NCI-H345 treated with DMSO at 0.1 percent for 48 hours (cell line): Measurements from ENCODE around the gene DDX27.
"Not testable (repeated sequence)": the region's sequence is repeated elsewhere in the genome, so short reads cannot be mapped to it uniquely, and the experiment has no call there.

Experiments used
- DNase-seq: peaks from one replicate; lab custom pipeline; 2025; ENCODE audit not compliant: unreplicated experiment; lab: John Stamatoyannopoulos, UW

DDX27 gene

DNA sequence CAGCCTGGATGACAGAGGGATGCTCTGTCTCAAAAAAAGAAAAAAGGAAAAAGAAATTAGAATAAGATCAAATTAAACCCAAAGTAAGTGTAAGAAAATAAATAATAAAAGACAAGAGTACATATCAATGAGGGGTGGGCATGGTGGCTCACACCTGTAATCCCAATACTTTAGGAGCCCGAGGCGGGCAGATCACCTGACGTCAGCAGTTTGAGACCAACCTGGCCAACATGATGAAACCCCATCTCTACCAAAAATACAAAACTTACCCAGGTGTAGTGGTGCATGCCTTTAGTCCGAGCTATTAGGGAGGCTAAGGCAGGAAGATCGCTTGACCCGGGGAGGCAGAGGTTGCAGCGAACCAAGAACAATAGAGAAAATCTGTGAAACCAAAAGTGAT lies 16.2 kb upstream of the DDX27 start:
- DNase-seq = no peak

GRCh38 chr20:49203746-49204145 lies 15.5 kb upstream of the DDX27 start:
- no peak for DNase-seq

- DNase-seq = no peak
These were observed 12.1 kb upstream of the DDX27 start for GRCh38 chr20:49207076-49207475.

GRCh38 chr20:49210101-49210756 lies 9.0 kb upstream of the DDX27 start:
- DNase-seq = no peak

DNA sequence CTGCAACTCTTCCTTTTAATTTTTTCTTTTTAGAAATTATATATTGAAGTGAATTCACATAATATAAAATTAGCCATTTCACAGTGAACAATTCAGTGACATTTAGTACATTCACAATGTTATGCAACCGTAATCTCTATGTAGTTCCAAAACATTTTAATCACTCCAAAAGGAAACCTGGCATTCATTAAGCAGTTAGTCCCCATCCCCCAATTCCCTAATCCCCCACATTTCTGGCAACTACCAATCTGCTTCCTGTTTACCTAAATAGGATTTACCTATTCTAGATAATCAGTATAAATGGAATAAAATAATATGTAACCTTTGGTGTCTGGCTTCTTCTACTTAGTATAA lies 8.5 kb upstream of the DDX27 start:
- no peak for DNase-seq

- DNase-seq = no peak
These were observed 4.6 kb upstream of the DDX27 start for GRCh38 chr20:49214571-49214970.

- no peak for DNase-seq
These were observed 4.0 kb upstream of the DDX27 start for GRCh38 chr20:49215232-49215631.

DNA sequence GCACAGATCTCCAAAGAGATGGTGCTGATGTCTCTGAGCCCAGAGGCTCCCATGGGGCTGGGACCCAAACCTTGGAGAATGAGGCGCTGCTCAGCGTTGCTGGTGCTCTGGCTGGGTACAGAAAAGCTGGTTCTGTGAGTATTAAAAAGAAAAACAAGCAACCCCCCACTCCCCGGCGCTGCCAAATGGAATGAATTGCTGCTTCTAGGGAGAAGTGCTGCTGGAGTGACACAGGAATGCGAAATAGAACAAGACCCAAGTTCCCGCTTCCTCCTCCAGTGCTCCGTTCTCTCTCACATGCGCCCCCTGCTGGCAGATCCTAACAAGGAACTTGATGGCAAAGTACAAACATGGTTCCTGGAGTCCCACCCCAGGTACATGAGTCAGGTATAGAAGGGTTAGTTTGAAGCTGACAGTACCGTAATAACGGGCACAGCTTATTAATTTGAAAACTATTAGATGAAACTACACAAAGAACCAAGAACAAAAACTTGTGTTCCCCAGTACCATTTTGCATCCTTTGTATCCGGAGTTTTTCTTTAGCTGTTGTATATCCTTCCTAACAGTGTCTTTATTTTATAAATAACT lies 2.1 kb upstream of the DDX27 start:
- DNase-seq = peak; percentile 55

GRCh38 chr20:49218739-49219090 lies 501 bp upstream of the DDX27 start:
- not testable (repeated sequence) for DNase-seq

GRCh38 chr20:49219924-49220831 lies 962 bp downstream of the DDX27 start:
- no peak for DNase-seq

GRCh38 chr20:49225896-49226295 lies 6.7 kb downstream of the DDX27 start:
- DNase-seq = no peak

DNA sequence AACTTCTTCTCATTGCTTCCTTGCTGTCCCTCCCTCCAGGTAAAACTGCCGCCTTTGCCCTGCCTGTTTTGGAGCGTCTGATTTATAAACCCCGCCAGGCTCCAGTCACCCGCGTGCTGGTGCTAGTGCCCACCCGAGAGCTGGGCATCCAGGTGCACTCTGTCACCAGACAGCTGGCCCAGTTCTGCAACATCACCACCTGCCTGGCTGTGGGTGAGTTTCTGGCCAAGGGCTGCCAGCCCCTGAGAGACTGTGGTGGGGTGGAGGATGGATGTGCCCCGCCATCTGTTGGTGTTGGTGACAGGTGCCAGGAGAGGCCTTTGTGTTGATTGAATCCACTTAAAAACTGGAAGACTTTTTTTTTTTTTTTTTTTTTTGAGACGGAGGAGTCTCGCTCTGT lies 9.5 kb downstream of the DDX27 start:
- DNase-seq = no peak

GRCh38 chr20:49229381-49229780 lies 10.2 kb downstream of the DDX27 start:
- no peak for DNase-seq

DNA sequence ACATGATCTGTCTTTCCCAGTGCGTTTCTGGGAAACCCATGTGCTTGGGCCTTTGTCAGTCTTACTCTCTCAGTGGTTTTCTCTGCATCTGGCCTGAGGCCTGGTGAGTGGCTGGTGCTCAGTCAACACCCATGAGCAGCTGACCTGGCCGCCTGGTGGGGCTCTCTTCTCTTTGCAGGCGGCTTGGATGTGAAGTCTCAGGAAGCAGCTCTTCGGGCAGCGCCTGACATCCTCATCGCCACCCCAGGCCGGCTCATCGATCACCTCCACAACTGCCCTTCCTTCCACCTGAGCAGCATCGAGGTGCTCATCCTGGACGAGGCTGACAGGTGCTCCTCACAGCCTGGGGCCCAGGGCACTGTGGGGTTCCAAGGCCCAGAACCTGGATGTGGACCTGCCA lies 10.8 kb downstream of the DDX27 start:
- DNase-seq = peak; percentile 13

GRCh38 chr20:49230561-49231133 lies 11.4 kb downstream of the DDX27 start:
- no peak for DNase-seq

GRCh38 chr20:49231471-49231870 lies 12.3 kb downstream of the DDX27 start:
- DNase-seq = no peak

DNA sequence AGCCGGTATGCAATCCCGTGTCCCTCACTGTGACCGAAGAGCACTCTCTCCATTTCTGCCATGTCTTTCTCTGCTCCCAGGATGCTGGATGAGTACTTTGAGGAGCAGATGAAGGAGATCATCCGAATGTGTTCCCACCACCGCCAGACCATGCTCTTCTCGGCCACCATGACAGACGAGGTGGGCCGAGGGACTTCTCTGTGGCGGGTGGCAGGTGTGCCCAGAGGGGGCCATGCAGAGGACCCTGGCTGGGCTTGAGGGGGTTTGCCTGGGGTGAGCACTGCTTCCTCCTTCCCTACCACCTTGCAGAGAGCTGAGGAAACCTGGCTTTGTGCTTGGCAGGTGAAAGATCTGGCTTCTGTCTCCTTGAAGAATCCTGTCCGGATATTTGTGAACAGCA lies 14.0 kb downstream of the DDX27 start:
- no peak for DNase-seq

- no peak for DNase-seq
These were observed 15.6 kb downstream of the DDX27 start for GRCh38 chr20:49234831-49235230.

DNA sequence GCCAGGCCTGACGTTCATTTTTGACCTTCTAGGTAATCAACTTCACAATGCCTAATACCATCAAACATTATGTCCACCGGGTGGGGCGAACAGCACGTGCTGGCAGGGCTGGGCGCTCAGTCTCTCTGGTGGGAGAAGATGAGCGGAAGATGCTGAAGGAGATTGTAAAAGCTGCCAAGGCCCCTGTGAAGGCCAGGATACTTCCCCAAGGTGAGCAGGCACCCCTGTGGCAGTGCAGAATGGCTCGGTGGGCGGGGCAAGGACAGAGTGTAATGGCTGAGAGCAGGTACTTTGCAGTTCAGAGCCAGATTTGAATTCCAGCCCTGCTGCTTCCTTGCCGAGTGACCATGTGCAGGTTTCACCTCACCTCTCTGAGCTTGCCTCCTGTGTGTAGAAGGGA lies 17.1 kb downstream of the DDX27 start:
- no peak for DNase-seq

DNA sequence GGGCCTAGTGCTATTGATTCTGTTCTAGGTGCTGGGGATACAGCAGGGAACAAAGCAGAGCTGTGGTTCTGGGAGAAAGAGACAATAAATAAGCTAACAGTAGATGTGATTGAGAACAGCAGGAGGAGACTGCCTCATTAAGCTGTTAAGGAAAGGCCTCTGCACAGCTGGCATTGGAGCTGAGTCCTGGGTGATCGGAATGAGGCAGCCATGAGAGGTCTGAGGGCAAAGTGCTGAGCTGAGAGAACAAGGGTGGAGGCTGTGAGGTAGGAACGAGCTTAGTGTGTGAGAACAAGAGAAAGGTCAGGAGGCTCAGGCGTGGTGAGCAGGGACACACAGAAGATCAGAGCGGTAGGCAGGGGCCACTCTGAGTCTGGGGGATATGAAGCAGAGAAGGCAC lies 18.3 kb downstream of the DDX27 start:
- DNase-seq = no peak

DNA sequence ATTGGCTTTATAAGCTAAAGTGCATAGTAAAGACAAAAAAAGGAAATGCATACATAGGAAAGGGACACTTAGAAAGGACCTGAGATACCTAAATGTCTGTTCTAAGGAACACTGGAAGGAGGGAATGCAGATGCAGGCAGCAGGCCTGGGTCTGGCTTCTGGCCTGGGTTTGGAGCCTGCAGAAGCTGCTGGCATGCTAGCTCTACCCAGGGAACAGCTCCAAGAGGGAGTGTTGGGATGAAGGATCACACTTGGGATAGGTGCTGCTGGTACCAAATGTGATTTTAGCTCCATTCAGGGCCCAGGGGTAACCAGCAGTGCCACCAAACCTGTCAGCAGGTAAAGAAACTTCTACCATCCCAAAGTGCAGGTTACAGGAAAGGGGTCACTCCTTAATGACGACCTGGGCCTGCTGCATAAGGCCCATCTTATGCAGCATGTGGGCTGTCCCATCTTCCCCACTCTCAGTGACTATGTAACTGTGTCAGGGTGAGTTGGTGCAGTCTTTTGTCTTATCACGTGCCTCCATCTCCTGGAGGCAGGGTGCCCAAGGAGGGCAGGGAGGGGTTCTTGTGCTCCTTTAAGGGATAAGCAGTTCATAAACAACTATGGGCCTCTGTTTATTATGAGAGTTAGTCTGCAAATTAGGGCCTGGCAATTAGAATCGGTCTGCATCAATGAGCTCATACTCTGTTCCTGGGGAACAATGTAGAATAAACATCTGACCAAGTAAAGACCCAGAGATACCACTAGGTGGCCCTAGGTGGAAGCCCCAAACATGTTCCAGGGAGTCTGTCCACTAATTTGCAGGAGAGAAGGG lies 26.9 kb downstream of the DDX27 start:
- DNase-seq = peak; percentile 60
